ENCODE results near the gene FGF16.
"Not testable (repeated sequence)": the region's sequence is repeated elsewhere in the genome, so short reads cannot be mapped to it uniquely, and the experiment has no call there.

FGF16 gene

GRCh38 chrX:77447653-77448569 is 722 bp downstream of the FGF16 start:
- DNase-seq = no peak

GRCh38 chrX:77450415-77450814 is 3.2 kb downstream of the FGF16 start:
- DNase-seq = no peak

- no peak for DNase-seq
Measured at GRCh38 chrX:77450996-77451395, 3.8 kb downstream of the FGF16 start.

GRCh38 chrX:77453190-77453589 is 6.0 kb downstream of the FGF16 start:
- DNase-seq = no peak

- no peak for DNase-seq
Measured at GRCh38 chrX:77455437-77455836, 8.2 kb downstream of the FGF16 start.

- DNase-seq = no peak
Measured at GRCh38 chrX:77484045-77484444, 36.9 kb downstream of the FGF16 start.

- DNase-seq = peak; percentile 70
Measured at GRCh38 chrX:77493677-77494553, 46.7 kb downstream of the FGF16 start.

GRCh38 chrX:77500164-77500563 is 53.0 kb downstream of the FGF16 start:
- not testable (repeated sequence) for DNase-seq

- no peak for DNase-seq
Measured at GRCh38 chrX:77502951-77503525, 55.8 kb downstream of the FGF16 start.

- no peak for DNase-seq
Measured at GRCh38 chrX:77505227-77505626, 58.0 kb downstream of the FGF16 start.

Measured in NCI-H524 treated with DMSO at 0.1 percent for 48 hours (cell line).